K562 (cell line): Measurements from ENCODE around the gene FARP2. TPM values are rescaled to one million over a fixed set of nuclear protein-coding genes. Genes with fewer than 3 reads are reported as not detected.

Experiments used
- ATAC-seq: fragments of 200-7000 bp; cut with Tn5 transposase; 3 replicates; pipeline ENCODE4 v1.9.1; 2020; ENCODE audit warnings: moderate library complexity
- BruUV-seq: library from RNA; stranded (reverse); fragments of 400-500 nt; replicated peaks from 2 replicates; lab custom pipeline; 2021; lab: Mats Ljungman, UMichigan
- CTCF ChIA-PET: fragments of 300-600 bp; formaldehyde crosslinking; extraction: SDS; loops from one replicate; lab custom pipeline; 2021; ENCODE audit warnings: low intra/inter-chr PET ratio; lab: Yijun Ruan, JAX
- POLR2A ChIA-PET: fragments of 300-600, 350-650 bp; sonication (Branson Sonifier 250); formaldehyde crosslinking; extraction: SDS; loops from one replicate; lab custom pipeline; 2021; ENCODE audit warnings: antibody characterized with exemption, inconsistent platforms; lab: Yijun Ruan, JAX
- DNase-seq, 4 experiments: peaks; one replicate each; pipeline versions ENCODE4 v3.0.0 to v3.0.0-alpha.2; 2011 to 2018; ENCODE audit warnings: low spot score in 3 of 4, mixed read lengths in 3 of 4; ENCODE audit errors: extremely low read depth in 1 of 4
- FAIRE-seq: peaks from 2 replicates; lab custom pipeline; 2011; peaks lifted over from hg19 to GRCh38; lab: Jason Lieb, UNC
- H2AFZ ChIP-seq: 2 replicates; pipeline ENCODE4 v1.6.0; 2011; ENCODE audit warnings: low read depth, low read length, control low read depth, inconsistent platforms
- H3K27ac ChIP-seq: fragments of 200-600 bp; 3 replicates; pipeline ENCODE4 v1.8.0; 2011; ENCODE audit warnings: low read depth, mild to moderate bottlenecking, control low read depth, inconsistent platforms, low read length, moderate library complexity, mixed read lengths; ENCODE audit errors: extremely low read depth
- H3K27me3 ChIP-seq, 2 experiments: fragments of 300-600 bp in 1 of 2; 2 replicates in 1 of 2; 3 replicates in 1 of 2; pipeline versions ENCODE4 v1.6.0 to v1.8.0; 2011; ENCODE audit warnings: inconsistent platforms in 2 of 2, low read length in 2 of 2, mild to moderate bottlenecking in 1 of 2, mixed read lengths in 1 of 2, moderate library complexity in 1 of 2; ENCODE audit not compliant: control insufficient read depth in 2 of 2, insufficient read depth in 2 of 2
- H3K36me3 ChIP-seq: fragments of 300-600 bp; 3 replicates; pipeline ENCODE4 v1.8.0; 2011; ENCODE audit warnings: mild to moderate bottlenecking, low read length, inconsistent platforms; ENCODE audit not compliant: control insufficient read depth, insufficient read depth
- H3K4me1 ChIP-seq, 2 experiments: fragments of 200-600 bp in 1 of 2; replicated peaks in 1 of 2; 2 replicates in 1 of 2; 3 replicates in 1 of 2; pipeline versions ENCODE4 v1.5.1 to v1.8.0; 2011; ENCODE audit warnings: inconsistent platforms in 2 of 2, low read length in 2 of 2, mild to moderate bottlenecking in 1 of 2, mixed read lengths in 1 of 2, moderate library complexity in 1 of 2; ENCODE audit not compliant: control insufficient read depth in 2 of 2, insufficient read depth in 2 of 2
- H3K4me2 ChIP-seq: 2 replicates; pipeline ENCODE4 v1.6.1; 2011; ENCODE audit warnings: low read length, control low read depth, inconsistent platforms, mixed read lengths; ENCODE audit not compliant: insufficient read depth
- H3K4me3 ChIP-seq: fragments of 200-600 bp; sonication (generic), shearing (Covaris generic); 2 replicates; pipeline ENCODE4 v1.5.1; 2016; ENCODE audit warnings: control low read depth, inconsistent platforms
- H3K79me2 ChIP-seq: fragments of 200-600 bp; 3 replicates; pipeline ENCODE4 v1.8.0; 2011; ENCODE audit warnings: low read length, inconsistent platforms; ENCODE audit not compliant: control insufficient read depth, insufficient read depth
- H3K9ac ChIP-seq, 2 experiments: 2 replicates each; pipeline versions ENCODE4 v1.6.0 to v1.6.1; 2011; ENCODE audit warnings: low read depth in 2 of 2, low read length in 2 of 2, control low read depth in 1 of 2, inconsistent platforms in 1 of 2, mild to moderate bottlenecking in 1 of 2, mixed read lengths in 1 of 2; ENCODE audit not compliant: insufficient read depth in 1 of 2
- H3K9me1 ChIP-seq: one replicate; pipeline ENCODE4 v1.6.0; 2011; ENCODE audit warnings: inconsistent platforms, mild to moderate bottlenecking, low read length, moderate library complexity; ENCODE audit not compliant: control insufficient read depth, insufficient read depth
- H3K9me3 ChIP-seq: replicated peaks from 2 replicates; pipeline ENCODE4 v1.5.1; 2011; ENCODE audit warnings: low read depth, low read length, inconsistent platforms; ENCODE audit not compliant: control insufficient read depth, insufficient read depth
- H4K20me1 ChIP-seq: replicated peaks from 2 replicates; pipeline ENCODE4 v1.6.1; 2011; ENCODE audit warnings: low read length, inconsistent platforms, mixed read lengths; ENCODE audit not compliant: control insufficient read depth, insufficient read depth
- CAMTA2 ChIP-seq: fragments of 250-450 bp; sonication (Bioruptor Pico); conservative IDR thresholded peaks from 2 replicates; pipeline ENCODE4 v1.5.1; 2022
- COPS2 ChIP-seq: fragments of 450-650 bp; conservative IDR thresholded peaks from 2 replicates; pipeline ENCODE4 v1.6.1; 2016; ENCODE audit warnings: mild to moderate bottlenecking, moderate library complexity
- MEF2D ChIP-seq: conservative IDR thresholded peaks from 2 replicates; pipeline ENCODE4 v1.6.1; 2016; ENCODE audit warnings: low read depth, missing genetic modification characterization, missing compliant biosample characterization
- SLC30A9 ChIP-seq: fragments of 250-450 bp; sonication (Bioruptor Pico); IDR thresholded peaks from 2 replicates; pipeline ENCODE4 v1.8.0; 2022; ENCODE audit warnings: mild to moderate bottlenecking, moderate library complexity
- ZNF436 ChIP-seq: fragments of 250-450, 450-650 bp; sonication (Bioruptor Pico); formaldehyde crosslinking; IDR thresholded peaks from 2 replicates; pipeline ENCODE4 v1.7.0; 2020; ENCODE audit warnings: mild to moderate bottlenecking
- WGBS: fragments of 100-300 bp; shearing (Covaris generic); methylation state at CpG from one replicate; pipeline ENCODE4 v1.1.6; 2016; ENCODE audit warnings: low coverage, mixed read lengths; ENCODE audit not compliant: insufficient coverage; ENCODE audit errors: missing lambda C conversion rate; 5-methylcytosine and 5-hydroxymethylcytosine counted together
- in situ Hi-C: fragments of 300-500 bp; cut with MboI; formaldehyde crosslinking; loops from 4 replicates; pipeline ENCODE4 v1.15.0; 2018; ENCODE audit warnings: inconsistent platforms, mixed read lengths
- intact Hi-C: fragments of 100-400 bp; cut with micrococcal nuclease; formaldehyde crosslinking; loops from 2 replicates; pipeline ENCODE4 v1.14.2; 2022
- polyA plus RNA-seq, 8 experiments: library from polyadenylated mRNA; depleted of rRNA in 4 of 8; stranded (reverse) in 5 of 8; unstranded in 3 of 8; fragments of >200 nt; fragmentation: Nextera tagmentation in 2 of 8; fragmentation: Illumina TruSeq in 1 of 8; extraction: Ambion mirVana in 2 of 8; extraction: Trizol in 1 of 8; gene quantifications; 2 replicates each; pipeline versions ENCODE4 v1.2.1 to v1.2.3, GENCODE V29; 2011 to 2014; ENCODE audit warnings: inconsistent platforms in 1 of 8, missing spikeins in 1 of 8
- total RNA-seq, 7 experiments: library from RNA; depleted of rRNA in 6 of 7; stranded (reverse); fragments of >200 nt in 6 of 7; fragmentation: Illumina TruSeq in 2 of 7; extraction: Trizol in 2 of 7; gene quantifications; 2 replicates each; pipeline versions ENCODE4 v1.2.1 to v1.2.3, GENCODE V29; 2011 to 2021; ENCODE audit warnings: low replicate concordance in 1 of 7
- TF ChIP-seq, protein P1 (sequence below): conservative IDR thresholded peaks from 2 replicates; pipeline ENCODE4 v1.6.1; 2011; ENCODE audit warnings: low read depth, mild to moderate bottlenecking, low read length; ENCODE audit not compliant: control insufficient read depth

The FARP2 gene
- total and polyA plus RNA-seq, 9 of the 15 experiments (the other 6 are each of a cell fraction or from before 2014, with no cell fraction given) = 4.1 to 38.1 (median 21.1) TPM

- Histone ChIP-seq H3K4me1 (no peaks in the 10 kb centered on the region), H3K9ac (no peak overlapping the region), H3K9me1 (no peaks in the 10 kb centered on the region), H2AFZ (no peak overlapping the region), H3K36me3 (peaks cover 49% of the 10 kb centered on the region; the same call in 2 of the 3 replicates), H3K27ac (no peak overlapping the region), H3K79me2 (no peaks in the 10 kb centered on the region), H3K4me2 (no peak overlapping the region), H3K4me3 (no peak overlapping the region), H3K9me3 (no peaks in the 10 kb centered on the region), H4K20me1 (no peaks in the 10 kb centered on the region), H3K27me3 (no peaks in the 10 kb centered on the region)
- TF ChIP-seq, protein P1, sequence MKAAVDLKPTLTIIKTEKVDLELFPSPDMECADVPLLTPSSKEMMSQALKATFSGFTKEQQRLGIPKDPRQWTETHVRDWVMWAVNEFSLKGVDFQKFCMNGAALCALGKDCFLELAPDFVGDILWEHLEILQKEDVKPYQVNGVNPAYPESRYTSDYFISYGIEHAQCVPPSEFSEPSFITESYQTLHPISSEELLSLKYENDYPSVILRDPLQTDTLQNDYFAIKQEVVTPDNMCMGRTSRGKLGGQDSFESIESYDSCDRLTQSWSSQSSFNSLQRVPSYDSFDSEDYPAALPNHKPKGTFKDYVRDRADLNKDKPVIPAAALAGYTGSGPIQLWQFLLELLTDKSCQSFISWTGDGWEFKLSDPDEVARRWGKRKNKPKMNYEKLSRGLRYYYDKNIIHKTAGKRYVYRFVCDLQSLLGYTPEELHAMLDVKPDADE = no peak
- TF ChIP-seq SLC30A9 (CRISPR knock-in tag) (no peak), MEF2D (tag) (no peak), CAMTA2 (no peak), COPS2 (no peak), ZNF436 (no peak)
- ATAC-seq (no peak), FAIRE-seq (no peak), DNase-seq (no peak)
- in situ Hi-C loops (no loop called here), intact Hi-C loops (no loop called here)
- no TSS peak for BruUV-seq
- ChIA-PET CTCF (no interaction called here), POLR2A (no interaction called here)
- 89% methylated on average over 2 of the region's 2 CpGs for WGBS
These were observed 81.1 kb downstream of the FARP2 start for GRCh38 chr2:241437179-241437578.
